ENCODE results near the gene SETD1A.

GRCh38 chr16:31000671-31001382 is 43.3 kb downstream of the SETD1A start:
- TF ChIP-seq CTCF (IDR thresholded peaks at IDR 0.05; ENCODE audit: insufficient read depth, low read length) (no peak), REST (IDR thresholded peaks at IDR 0.05; ENCODE audit: insufficient replicate concordance, low read depth) (no peak), POLR2AphosphoS5 (IDR thresholded peaks at IDR 0.05; ENCODE audit: low read depth) (no peak), GABPA (IDR thresholded peaks at IDR 0.05; ENCODE audit: low read depth) (no peak)
